Middle frontal gyrus (tissue), 1 donor: ENCODE measurements around the gene PHF10.
"Not testable (repeated sequence)": the region's sequence is repeated elsewhere in the genome, so short reads cannot be mapped to it uniquely, and the experiment has no call there.

Experiments
- DNase-seq: peaks from one replicate; pipeline ENCODE4 v3.0.0-alpha.2; 2015; ENCODE audit warnings: low spot score; ENCODE audit errors: extremely low spot score

The PHF10 gene

DNA sequence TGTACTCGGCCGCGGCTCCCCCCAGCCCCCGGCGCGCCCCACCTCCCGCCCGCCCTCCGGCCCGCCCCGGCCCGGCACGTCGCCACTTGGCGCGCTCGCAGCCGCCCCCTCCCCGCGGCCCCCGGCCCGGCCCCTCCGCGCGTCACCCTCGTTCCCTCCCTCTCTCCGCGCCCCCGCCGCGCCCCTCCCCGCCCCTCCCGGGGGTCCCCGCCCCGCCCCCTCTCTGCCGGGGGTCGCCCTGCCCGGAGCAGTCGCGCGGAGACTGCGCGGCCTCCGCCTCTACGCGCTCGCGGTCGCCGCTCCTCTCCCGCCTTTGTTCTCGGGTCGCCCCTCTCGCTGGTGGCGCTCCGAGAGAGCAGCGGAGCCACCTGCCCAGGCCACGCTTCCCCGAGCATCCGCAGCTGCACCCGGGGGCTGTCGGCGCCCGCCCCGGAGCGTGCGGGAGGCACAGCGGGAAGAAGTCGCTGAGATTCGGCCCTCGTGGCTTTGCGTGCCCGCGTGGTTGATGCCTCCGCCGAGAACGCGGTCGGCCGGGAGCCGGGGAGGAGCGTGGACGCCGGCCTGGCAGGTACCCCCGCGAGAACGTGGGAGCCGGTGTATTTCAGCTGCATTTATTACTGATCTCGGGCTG, at the start of gene PHF10:
TSS of gene PHF10 (minus strand) at position 7 of the 631 bp plus-strand sequence. CDS start 569 bp downstream, outside the sequence.
- no peak for DNase-seq

DNA sequence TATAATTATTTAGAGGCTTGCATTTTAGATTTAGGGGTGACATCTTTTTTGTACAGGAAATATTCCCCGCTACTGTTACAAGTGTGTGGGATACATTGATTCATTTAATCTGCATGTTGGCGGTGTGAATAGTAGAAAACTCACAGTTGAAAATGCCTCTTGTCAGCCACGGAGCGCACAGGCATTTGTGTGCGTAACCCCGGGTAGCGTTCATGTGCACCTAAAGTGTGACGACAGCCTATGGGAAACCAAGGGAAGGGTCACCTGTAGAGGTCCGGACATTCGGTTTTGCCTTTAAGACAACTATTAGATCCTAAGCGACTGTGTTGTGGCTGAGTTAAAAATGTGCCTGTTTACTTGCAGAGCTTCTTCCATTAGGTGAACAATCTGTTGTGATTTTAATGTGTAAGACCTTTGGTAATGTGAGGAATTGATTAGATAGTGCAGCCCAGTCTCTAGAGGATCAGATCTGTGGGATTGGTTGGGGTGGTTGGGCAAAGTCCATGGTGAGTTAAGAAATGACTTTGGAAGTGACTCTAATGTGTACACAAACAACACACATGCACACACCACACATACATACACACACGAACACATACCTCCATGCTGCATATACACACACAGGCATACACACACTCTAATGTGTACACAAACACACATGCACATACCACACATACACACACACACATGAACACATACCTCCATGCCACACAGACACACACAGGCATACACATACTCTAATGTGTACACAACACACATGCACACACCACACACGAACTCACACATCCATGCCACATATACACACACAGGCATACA, 42.8 kb upstream of the PHF10 start:
- DNase-seq: no peak

DNA sequence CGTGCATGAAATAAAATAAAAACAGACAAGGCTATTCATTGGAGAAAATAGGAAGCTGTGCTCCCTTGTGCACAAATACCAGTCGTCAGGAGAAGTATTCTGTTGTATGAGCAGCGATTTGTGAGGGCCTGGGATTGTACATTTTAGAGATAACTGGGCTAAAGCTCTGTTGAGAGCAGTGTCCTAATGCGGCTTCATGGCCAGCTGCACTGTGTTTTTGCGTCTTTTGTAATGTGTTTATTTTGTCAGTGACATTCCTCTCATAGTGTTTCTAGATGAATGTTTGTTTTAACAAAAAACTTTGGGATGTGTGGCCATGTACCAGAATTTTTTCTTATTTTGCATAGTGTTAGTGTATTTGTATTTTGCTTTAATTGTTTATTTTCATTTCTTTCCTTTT, 41.9 kb upstream of the PHF10 start:
- no peak for DNase-seq

DNA sequence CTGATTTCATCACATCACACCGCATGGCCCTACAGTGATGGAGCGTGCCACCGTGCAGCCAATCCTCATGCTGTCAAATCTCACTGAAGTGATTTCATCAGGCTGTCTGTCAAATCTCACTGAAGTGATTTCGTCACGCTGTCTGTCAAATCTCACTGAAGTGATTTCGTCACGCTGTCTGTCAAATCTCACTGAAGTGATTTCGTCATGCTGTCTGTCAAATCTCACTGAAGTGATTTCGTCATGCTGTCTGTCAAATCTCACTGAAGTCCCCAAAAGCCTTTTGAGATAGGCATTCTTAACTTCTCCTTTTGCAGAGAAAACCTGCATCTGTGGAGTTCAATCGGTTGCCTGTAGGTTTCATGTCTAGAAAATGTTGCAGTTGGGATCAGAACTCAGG, 41.5 kb upstream of the PHF10 start:
- not testable (repeated sequence) for DNase-seq

DNA sequence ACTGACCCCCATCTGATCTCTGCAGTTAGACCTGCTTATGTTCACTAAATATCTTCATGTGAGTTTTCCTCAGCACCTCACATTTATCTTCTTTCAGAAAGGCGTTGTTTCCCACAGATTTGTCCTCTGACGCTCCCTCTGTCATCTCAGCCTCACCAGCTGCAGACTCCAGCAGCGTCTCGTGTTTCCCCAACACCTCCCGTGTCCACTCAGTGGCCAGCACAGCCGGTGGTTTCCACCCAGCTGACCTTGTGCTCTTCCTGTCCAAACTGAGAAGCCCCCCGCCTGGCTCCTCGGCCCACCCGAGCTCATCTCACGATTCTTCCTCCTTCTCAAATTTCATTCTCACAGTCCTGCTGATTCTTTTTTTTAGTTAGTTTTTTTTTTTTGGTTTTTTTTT, 39.6 kb upstream of the PHF10 start:
- DNase-seq: no peak

DNA sequence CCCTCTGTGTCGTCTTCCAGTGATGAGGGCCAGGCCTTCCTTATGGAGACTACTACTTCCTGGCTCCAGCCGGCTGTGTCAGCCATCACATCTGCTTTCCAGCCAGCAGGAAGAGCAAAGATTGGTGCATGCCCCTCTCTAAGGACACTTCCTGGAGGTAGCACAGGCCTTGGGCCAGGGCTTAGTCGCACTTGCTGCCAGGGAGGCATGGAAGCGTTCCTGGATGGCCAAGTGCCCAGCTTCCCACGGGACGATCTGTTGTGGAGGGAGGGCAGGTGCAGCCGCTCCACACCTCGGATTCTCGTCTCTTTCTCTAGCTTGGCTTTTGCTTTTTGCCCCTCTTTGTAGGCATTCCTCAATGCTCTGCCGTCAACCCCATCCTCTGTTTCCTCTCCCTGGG, 39.0 kb upstream of the PHF10 start:
- DNase-seq: no peak

DNA sequence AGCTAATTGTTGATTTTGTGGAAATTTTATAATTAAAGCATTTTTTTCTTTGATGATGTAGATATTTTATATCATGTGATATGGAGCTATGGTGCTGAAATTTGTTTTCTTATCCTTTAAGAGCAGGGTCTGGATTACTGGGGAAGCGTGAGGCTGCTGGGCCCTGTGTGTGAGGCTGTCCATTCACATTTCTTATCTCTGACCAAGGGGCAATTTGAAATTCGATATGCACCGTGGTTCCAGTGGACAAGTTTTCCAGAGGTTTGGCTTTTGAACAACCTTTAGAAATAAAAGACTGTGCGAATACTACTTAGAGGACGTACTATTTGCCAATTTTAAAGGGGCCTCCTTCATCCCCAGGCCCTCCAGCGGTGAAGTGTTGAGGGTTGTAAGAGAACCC, 30.9 kb upstream of the PHF10 start:
- no peak for DNase-seq

DNA sequence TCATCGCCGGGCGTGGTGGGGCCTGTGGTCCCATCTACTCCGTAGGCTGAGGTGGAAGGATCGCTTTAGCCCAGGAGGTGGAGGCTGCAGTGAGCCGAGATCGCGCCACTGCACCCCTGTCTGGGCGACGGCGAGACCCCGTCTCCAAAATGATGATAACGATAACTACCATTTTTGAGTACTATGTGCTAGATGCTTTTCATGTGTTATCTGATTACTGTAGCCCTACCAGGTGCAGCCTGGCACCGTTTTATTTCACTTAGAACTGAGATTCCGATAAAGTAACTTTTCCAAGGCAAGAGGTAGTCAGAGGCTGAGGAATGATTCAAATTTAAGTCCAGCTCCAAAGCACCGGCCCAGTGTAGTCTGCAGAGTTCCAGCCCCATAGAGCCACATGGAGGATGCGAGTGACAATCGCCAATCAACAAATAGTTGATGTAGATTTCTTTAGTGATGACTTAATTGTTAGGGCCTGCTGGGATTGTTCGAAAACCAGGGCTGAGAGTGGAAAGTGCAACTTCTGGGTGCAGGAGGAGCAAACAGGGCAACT, 27.8 kb upstream of the PHF10 start:
- no peak for DNase-seq

DNA sequence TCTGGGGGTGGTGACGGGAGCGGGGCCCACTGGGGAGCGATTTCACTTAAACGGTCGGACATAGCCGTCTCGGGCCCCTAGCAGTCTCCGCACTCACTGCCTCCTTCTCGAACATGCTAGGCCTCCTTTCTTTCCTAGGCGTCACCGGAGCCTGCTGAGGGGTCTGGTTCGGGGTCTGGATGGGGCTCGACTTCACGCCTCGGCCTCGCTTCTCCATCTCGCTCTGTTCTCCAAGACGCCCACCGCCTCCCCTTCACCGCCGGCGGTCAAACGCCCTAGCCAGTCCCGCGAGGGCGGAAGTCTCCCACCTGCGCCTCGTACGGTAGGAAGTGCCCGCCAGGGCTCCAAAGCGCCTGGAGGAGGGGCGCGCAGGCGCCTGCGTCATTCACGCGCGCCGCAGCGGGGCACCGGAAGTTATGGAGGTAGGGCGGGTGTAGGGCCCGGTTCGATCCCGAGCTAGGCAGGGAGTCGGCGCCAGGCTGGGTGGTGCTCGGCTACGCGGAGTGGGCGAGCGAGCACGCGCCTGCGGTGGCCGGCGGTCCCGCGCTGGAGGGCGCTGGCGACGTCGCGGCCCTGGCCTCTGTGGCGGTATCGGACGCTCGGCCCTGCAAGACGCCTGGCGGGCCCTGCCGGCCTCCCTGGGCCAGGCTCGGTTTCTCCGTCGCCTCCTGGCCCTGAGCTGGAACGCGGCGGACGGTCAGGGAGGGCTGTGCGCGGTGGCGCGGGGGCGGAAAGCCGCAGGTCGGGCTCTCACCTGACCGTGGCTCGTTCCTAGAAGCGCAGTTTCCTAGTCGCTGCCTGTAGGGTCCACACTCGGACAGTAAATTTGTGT, 27.2 kb upstream of the PHF10 start, which contains the start of the genes DYNLT2 and ERMARD:
TSS of gene DYNLT2 (minus strand) at position 331 of the 832 bp plus-strand sequence. CDS start at position 217, 114 bp downstream.
TSS of gene ERMARD (plus strand) at position 381 of the 832 bp plus-strand sequence. CDS start at position 417, 36 bp downstream.
- DNase-seq: peak; percentile 87

DNA sequence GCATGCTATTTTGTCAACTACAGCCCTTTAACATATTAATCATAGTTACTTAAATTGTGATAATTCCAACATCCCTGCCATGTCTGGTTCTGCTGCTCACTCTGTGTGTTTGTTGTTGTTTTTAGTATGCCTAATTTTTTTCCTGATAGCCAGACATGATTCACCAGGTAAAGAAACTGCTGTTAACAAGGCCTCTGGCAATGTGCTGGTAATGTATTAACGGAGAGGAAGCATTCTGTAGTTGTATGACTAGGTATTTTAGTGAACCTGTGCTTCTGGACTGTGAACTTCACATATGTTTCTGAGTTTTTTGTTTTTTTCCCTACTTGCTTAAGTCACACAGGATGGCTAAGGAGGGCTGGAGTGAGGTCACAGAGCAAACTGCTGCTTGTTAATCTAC, 22.3 kb upstream of the PHF10 start:
- no peak for DNase-seq

DNA sequence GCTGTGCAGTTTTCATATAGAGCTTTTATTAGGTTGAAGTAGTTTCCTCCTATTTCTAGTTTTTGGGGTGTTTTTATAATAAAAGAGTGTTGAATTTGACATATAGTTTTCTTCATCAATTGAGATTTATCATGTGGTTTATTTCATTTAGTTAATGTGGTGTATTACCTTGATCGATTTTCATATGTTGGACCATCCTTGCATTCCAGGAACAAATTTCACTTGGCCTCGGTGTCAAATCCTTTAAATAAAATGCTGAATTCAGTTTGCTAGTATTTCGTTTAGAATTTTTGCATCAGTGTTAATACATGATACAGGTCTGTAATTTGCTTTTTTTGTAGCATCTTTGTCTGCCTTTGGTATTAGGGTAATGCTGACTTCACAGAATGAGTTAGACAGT, 21.1 kb upstream of the PHF10 start:
- no peak for DNase-seq

DNA sequence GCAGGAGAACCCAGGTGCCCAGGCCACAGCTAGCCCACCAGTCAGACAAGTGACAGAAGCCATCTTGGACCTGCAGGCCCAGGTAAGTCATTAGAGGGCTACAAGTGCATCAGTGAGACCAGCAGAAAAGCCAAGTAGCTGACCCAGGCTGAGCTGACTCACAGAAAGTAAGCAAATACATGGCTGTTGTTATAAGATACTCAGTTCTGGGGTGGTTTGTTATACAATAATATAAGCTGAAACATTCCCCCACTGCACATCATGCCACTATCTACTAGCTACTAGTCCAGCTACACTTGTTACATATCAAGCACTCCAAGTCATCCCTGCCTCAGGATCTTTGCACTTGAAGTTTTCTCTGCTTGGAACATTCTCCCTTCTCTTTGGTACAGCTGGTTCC, 17.0 kb upstream of the PHF10 start:
- DNase-seq: no peak

DNA sequence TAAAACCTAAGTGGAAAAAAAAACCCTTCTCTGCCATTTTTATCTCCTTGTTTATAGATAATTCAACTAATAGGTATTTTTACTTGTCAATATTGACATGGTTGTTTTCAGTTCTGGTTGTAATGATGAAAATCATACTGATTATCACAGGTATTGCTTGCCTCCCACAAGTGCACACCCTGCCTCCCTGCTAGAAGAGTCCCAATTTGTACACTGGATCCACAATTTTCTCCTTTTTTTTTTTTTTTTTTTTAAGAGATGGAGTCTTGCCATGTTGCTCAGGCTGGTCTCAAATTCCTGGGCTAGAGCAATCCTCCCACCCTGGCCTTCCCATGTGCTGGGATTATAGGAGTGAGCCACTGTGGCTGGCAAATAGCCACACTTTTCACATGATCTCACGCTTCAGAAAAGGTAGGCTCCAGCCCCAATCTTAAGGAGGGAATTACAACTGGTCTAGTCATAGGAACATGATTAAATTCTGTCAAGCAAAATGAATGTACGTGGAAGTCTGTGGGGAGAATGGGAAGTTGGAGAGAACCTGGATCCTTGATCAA, 14.8 kb upstream of the PHF10 start:
- DNase-seq: no peak

DNA sequence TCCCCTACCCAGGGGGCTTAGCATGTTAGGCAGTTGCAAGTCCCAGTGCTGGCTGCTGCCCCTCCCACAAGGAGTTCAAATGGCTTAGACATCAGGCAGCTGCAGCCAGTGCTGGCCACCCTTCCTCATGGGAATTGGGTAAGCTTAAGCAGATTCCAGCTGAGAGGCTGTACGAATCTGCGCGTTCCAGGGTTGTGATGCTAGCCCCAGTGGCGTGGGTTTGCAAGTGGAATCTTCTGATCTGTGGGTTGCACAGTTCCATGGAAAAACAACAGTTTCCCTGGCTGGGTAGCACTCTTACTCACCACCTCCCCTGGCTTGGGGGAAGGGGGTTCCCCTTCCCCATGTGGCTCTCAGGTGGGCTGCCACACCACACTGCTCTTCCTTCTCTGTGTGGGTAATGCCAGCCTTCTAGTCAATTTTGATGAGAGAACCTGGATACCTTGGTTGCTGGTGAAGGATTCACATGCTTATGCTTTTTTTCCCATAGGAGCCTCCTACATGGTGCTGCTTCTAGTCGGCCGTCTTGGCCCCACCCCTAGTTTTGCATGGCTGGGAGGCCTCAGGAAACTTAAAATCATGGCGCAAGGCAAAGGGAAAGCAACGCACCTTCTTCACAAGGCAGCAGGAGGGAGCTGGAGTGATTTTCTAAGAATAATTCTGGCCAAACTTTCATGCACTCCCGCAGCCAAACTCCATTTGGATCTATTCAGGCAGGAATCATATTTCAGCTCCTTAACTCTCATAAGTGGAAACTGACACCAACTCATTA, 14.1 kb upstream of the PHF10 start:
- DNase-seq: no peak

DNA sequence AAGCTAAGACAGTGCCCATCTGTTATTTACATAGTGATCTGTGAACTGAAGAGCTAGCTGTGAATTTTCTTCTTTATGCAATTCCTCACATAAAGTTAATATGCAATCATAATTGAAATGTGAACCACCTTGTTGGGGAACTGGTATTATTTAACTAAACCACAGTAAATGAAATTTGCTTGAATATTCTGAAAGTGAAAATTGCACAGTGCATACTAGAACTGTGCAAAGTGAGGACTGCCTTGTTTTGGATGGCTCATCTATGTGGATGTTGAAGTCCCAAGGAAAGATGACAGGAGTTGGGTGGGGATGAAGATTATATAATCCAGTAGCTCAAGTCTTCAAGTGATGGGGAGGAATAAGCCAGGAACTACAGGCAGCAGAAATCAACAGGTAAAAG, 5.7 kb upstream of the PHF10 start:
- DNase-seq: no peak

DNA sequence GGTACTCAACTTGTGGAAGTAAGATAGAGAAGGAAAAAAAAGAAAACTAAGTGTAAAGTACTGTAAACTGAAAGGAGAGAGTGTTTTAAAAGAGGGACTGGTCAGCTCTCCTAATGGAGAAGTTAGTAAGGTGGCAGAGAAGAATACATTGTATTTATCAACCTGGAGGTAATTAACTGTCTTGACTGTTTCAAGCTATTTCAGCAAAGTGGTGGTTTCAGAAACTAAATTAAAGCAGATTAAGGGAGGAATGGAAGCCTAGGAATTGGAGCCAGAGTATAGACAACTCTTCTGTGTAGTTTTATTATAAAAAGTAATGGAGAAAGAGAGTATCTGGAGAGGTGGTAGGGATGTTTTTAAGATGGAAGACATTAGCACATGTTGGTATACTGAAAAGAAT, 2.7 kb upstream of the PHF10 start:
- no peak for DNase-seq

DNA sequence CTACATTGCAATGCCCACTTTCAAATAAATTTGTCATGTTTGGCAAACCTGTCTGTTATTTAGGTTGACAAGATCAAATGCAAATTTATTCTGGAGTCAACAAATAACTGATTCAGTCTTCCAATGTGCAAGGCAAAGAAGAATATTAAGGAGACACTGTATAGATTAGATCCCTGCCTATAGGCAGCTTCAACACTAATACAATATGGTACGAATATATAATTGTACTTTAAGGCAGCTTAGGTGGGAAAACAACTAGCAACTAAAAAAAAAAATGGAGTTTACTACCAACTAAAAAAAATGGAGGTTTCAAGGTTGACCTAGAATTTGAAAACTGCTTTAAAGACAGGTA, 1.7 kb upstream of the PHF10 start:
- DNase-seq: no peak

DNA sequence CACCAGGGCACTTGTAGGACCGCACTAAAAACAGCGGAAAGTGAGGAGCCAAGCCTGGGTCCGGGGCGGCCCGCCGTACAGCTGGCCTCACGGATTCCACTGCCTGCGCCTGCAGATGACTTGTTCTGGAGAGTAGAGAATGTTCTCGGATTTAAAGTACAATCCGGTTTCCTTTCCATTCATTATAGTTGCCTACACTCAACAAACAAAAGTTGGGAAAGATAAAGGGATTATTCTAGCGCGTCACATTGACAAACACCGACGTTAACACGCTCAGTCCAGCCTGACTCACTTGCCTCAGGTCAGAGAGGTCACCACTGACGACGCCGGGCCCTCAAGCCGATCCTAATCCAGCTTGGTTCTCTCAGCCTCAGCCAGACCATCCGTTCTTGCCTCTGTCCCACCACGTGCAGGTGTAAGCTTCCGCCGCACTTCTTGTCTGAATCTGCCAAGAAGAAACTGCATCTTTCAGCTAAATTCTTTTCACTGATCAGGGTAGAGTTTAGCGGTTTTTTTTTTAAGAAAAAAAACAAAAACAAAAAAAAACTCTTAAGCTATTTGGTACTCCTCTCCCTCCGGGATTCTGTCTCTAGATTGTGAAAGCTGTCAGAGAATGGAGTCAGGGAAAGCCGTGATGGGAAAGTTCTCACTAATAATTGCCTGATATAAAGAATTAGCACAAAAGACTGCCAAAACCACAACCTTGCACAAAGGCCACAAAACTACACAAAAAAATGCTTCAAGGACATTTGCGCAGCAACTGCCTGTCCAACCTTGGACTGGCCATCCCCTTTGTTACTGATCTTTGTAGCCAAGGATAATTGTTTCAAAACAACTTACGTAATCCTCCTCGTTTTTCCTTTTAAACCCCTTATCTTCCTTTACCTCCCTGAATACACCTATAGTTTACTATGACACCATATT, 1.1 kb upstream of the PHF10 start:
- DNase-seq: no peak

DNA sequence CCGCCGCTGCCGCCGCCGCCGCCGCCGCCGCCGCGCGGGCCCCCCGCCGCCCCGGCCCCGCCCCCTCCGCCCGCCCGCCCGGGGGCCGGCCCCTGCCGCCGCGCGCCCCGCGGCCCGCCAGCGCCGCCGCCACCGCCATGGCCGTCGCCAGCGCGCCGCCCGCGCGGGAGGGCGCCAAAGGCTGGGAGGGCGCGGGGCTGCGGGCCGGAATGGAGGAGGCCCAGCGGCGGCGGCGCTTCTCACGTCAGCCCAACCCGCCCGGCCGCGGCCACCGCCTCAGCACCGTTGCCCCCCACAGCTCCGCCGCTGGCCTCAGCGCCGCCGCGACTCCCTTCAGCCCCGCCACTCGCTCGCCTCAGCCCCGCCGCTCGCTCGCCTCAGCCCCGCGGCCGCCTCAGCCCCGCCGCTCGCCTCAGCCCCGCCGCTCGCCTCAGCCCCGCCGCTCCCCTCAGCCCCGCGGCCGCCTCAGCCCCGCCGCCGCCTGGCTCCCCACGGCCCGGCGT, 258 bp downstream of the PHF10 start:
- DNase-seq: no peak
